Measurements from ENCODE around the gene NEUROG3. TPM values are rescaled to one million over a fixed set of nuclear protein-coding genes. Genes with fewer than 3 reads are reported as not detected.

Gene NEUROG3
- total and polyA plus RNA-seq, 4 donors = 0.05 TPM; not detected in 3

DNA sequence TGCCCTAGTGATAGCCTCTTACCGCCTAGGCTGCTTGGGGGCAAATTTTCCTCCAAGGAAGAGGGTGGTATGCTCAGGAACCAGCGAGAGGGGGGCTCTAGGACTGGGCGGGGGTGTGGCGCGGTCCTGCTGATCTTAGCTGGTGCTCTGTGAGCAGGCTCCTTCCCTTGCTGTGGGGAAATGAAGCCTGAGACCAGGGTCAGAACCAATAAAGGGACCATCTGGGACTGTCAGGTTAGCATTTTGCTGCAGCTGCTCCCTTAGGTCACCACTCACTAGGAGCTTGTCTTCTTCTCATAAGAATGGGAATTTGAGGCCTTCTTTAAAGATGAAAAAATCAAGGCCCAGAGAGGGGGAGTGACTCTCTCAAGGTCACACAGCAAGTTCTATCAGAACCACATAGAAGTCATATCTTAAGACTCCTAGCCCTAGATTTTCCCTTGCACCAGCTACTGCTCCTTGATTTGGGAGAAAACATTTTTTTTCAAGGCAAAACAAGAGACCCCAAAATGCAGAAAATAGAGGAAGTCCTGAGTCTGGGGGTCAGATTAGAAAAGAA is 2.0 kb upstream of the NEUROG3 start:
- TF ChIP-seq, protein P1, sequence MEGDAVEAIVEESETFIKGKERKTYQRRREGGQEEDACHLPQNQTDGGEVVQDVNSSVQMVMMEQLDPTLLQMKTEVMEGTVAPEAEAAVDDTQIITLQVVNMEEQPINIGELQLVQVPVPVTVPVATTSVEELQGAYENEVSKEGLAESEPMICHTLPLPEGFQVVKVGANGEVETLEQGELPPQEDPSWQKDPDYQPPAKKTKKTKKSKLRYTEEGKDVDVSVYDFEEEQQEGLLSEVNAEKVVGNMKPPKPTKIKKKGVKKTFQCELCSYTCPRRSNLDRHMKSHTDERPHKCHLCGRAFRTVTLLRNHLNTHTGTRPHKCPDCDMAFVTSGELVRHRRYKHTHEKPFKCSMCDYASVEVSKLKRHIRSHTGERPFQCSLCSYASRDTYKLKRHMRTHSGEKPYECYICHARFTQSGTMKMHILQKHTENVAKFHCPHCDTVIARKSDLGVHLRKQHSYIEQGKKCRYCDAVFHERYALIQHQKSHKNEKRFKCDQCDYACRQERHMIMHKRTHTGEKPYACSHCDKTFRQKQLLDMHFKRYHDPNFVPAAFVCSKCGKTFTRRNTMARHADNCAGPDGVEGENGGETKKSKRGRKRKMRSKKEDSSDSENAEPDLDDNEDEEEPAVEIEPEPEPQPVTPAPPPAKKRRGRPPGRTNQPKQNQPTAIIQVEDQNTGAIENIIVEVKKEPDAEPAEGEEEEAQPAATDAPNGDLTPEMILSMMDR (IDR thresholded peaks at IDR 0.05; ENCODE audit: control extremely low read depth, extremely low read depth) = no peak
- Histone ChIP-seq H3K27me3 (ENCODE audit: control insufficient read depth in 3 of 3, insufficient read depth in 3 of 3, low read length in 2 of 3) (peaks cover 26 to 86% (median 68%) of the 10 kb centered on the region in 3 donors), H3K27ac (ENCODE audit: low read depth in 1 of 2, low read length in 1 of 2) (no peak overlapping the region), H3K4me3 (no peak overlapping the region), H3K36me3 (ENCODE audit: control insufficient read depth in 4 of 4, insufficient read depth in 4 of 4, low read length in 4 of 4) (no peaks in the 10 kb centered on the region), H3K9me3 (ENCODE audit: control insufficient read depth in 4 of 4, insufficient read depth in 3 of 4, low read length in 3 of 4) (peaks cover 0 to 6% (median 0%) of the 10 kb centered on the region in 4 donors), H3K4me1 (ENCODE audit: control insufficient read depth in 5 of 5, insufficient read depth in 5 of 5, low read length in 5 of 5) (peaks cover 0 to 15% (median 0%) of the 10 kb centered on the region in 5 donors), H3K9ac (ENCODE audit: insufficient read depth in 1 of 2, low read length in 2 of 2) (no peak overlapping the region)
- no peak for DNase-seq
- WGBS, 2 donors = 8% methylated on average over 5 of the region's 5 CpGs
- no peak for ATAC-seq (ENCODE audit: insufficient read depth, low FRiP score)

DNA sequence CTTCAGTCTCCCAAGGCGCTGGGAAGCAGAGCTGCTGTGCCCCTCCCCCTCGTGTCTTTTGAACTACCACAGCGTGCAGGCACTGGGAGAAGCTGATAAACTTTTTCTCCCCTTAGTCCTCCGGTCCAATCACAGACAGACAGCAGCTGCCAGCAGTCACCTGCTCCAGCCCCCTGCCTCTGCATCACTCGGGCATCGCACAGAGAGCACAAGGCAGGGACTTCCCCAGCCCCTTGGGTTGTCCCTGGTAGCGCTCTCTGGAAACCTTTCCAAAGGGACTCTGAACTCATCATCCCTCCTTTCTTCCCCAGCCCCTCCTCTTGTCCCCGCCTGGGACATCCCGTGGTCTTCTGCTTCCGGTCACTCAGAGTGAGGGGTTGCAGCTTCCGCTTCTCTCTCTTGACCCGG is 1.4 kb upstream of the NEUROG3 start:
- no peak overlapping the region for H3K27ac ChIP-seq (ENCODE audit: low read depth in 1 of 2, low read length in 1 of 2)
- ATAC-seq (ENCODE audit: insufficient read depth, low FRiP score) (no peak), DNase-seq (no peak)
- 1 to 2% methylated on average over 12 of the region's 12 CpGs for WGBS, 2 donors
- no peak overlapping the region for H3K4me3 ChIP-seq
- no peak overlapping the region for H3K9ac ChIP-seq (ENCODE audit: insufficient read depth in 1 of 2, low read length in 2 of 2)
- peaks cover 0 to 6% (median 0%) of the 10 kb centered on the region in 4 donors for H3K9me3 ChIP-seq (ENCODE audit: control insufficient read depth in 4 of 4, insufficient read depth in 3 of 4, low read length in 3 of 4)
- H3K27me3 ChIP-seq (ENCODE audit: control insufficient read depth in 3 of 3, insufficient read depth in 3 of 3, low read length in 2 of 3) = peaks cover 26 to 86% (median 68%) of the 10 kb centered on the region in 3 donors
- TF ChIP-seq, protein P1 (IDR thresholded peaks at IDR 0.05; ENCODE audit: control extremely low read depth, extremely low read depth) = no peak
- no peaks in the 10 kb centered on the region for H3K36me3 ChIP-seq (ENCODE audit: control insufficient read depth in 4 of 4, insufficient read depth in 4 of 4, low read length in 4 of 4)
- peaks cover 0 to 15% (median 0%) of the 10 kb centered on the region in 5 donors for H3K4me1 ChIP-seq (ENCODE audit: control insufficient read depth in 5 of 5, insufficient read depth in 5 of 5, low read length in 5 of 5)

DNA sequence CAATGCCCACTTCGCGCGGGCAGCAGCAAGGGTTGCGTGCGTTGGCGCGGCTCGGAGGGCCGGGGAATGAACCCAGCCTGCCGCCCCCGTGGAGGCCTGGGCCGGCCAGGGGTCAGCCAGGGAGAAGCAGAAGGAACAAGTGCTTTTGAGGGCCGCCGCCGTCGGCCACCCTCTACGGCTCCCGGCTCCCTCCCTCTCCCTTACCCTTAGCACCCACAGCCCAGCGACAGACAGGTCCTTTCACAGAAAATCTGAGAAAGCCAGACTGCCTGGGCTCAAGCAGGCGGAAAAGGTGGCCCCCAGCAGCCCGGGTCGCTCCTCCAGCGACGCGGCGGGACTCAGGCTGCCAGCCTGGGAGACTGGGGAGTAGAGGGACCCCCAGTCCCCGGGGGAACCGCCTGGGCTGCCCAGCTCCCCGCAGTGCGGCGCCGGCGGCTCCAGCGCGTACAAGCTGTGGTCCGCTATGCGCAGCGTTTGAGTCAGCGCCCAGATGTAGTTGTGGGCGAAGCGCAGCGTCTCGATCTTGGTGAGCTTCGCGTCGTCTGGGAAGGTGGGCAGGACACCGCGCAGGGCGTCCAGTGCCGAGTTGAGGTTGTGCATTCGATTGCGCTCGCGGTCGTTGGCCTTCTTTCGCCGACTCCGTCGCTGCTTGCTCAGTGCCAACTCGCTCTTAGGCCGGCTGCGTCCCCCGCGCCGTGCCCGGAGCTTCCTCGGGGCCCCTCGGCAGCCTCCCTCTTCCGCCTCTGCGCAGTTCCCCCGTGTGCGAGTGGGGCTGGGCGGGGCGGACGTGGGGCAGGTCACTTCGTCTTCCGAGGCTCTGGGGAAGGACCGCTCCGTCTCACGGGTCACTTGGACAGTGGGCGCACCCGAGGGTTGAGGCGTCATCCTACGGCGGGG is 815 bp downstream of the NEUROG3 start:
- H3K36me3 ChIP-seq (ENCODE audit: control insufficient read depth in 4 of 4, insufficient read depth in 4 of 4, low read length in 4 of 4) = no peaks in the 10 kb centered on the region
- no peak overlapping the region for H3K27ac ChIP-seq (ENCODE audit: low read depth in 1 of 2, low read length in 1 of 2)
- H3K9me3 ChIP-seq (ENCODE audit: control insufficient read depth in 4 of 4, insufficient read depth in 3 of 4, low read length in 3 of 4) = peaks cover 0 to 11% (median 0%) of the 10 kb centered on the region in 4 donors
- no peak overlapping the region for H3K9ac ChIP-seq (ENCODE audit: insufficient read depth in 1 of 2, low read length in 2 of 2)
- ATAC-seq (ENCODE audit: insufficient read depth, low FRiP score) = no peak
- H3K4me3 ChIP-seq = no peak overlapping the region
- peaks cover 0 to 15% (median 0%) of the 10 kb centered on the region in 5 donors for H3K4me1 ChIP-seq (ENCODE audit: control insufficient read depth in 5 of 5, insufficient read depth in 5 of 5, low read length in 5 of 5)
- H3K27me3 ChIP-seq (ENCODE audit: control insufficient read depth in 3 of 3, insufficient read depth in 3 of 3, low read length in 2 of 3) = peaks cover 14 to 92% (median 79%) of the 10 kb centered on the region in 3 donors
- 1 to 2% methylated on average over 73 to 85 of the region's 85 CpGs for WGBS, 2 donors
- no peak for DNase-seq
- TF ChIP-seq, protein P1 (IDR thresholded peaks at IDR 0.05; ENCODE audit: control extremely low read depth, extremely low read depth) = no peak

Data from lung (tissue), 12 donors.